OCI-LY7 (cell line): ENCODE measurements around the gene EIF5AL1. TPM values are rescaled to one million over a fixed set of nuclear protein-coding genes. Genes with fewer than 3 reads are reported as not detected.
A peak's percentile ranks its signal among the peaks of the same experiment; 100 is the strongest.
"Not testable (repeated sequence)": the region's sequence is repeated elsewhere in the genome, so short reads cannot be mapped to it uniquely, and the experiment has no call there.

ENCODE experiments used
- Bru-seq: library from RNA; stranded (reverse); fragments of 400-500 nt; gene quantifications from one replicate; lab custom pipeline; 2021; lab: Mats Ljungman, UMichigan
- BruChase-seq, 2 experiments: library from RNA; stranded (reverse); fragments of 400-500 nt; gene quantifications; one replicate each; lab custom pipeline; 2021; lab: Mats Ljungman, UMichigan
- BruUV-seq: library from RNA; stranded (reverse); fragments of 400-500 nt; replicated peaks from 2 replicates; lab custom pipeline; 2021; lab: Mats Ljungman, UMichigan
- CTCF ChIA-PET: fragments of 300-600 bp; sonication (Branson Sonifier 250); formaldehyde crosslinking; loops from one replicate; lab custom pipeline; 2022; ENCODE audit warnings: antibody characterized with exemption; ENCODE audit not compliant: unreplicated experiment; lab: Charles Lee
- POLR2A ChIA-PET: fragments of 300-600 bp; sonication (Branson Sonifier 250); formaldehyde crosslinking; loops from one replicate; lab custom pipeline; 2022; ENCODE audit warnings: antibody characterized with exemption; lab: Charles Lee
- DNase-seq: peaks from one replicate; pipeline ENCODE4 v3.0.0-alpha.2; 2015; ENCODE audit warnings: low spot score
- H2AFZ ChIP-seq: fragments of 200-600 bp; sonication (generic), shearing (Covaris generic); 2 replicates; pipeline ENCODE4 v1.6.1; 2014; ENCODE audit warnings: mild to moderate bottlenecking, antibody characterized with exemption, low read length, moderate library complexity
- H3K27ac ChIP-seq: fragments of 200-600 bp; sonication (generic); 2 replicates; pipeline ENCODE4 v1.5.1; 2014; ENCODE audit warnings: mixed run types, low read depth, mild to moderate bottlenecking, moderate library complexity, low read length, inconsistent platforms; ENCODE audit not compliant: poor library complexity, severe bottlenecking
- H3K36me3 ChIP-seq: fragments of 200-600 bp; sonication (generic); 2 replicates; pipeline ENCODE4 v1.6.1; 2014; ENCODE audit warnings: mild to moderate bottlenecking, antibody characterized with exemption, low read length, moderate library complexity, mixed read lengths; ENCODE audit not compliant: insufficient read depth
- H3K4me1 ChIP-seq: fragments of 200-600 bp; sonication (generic); 2 replicates; pipeline ENCODE4 v1.5.1; 2014; ENCODE audit warnings: mild to moderate bottlenecking, low read length; ENCODE audit not compliant: insufficient read depth, poor library complexity, severe bottlenecking
- H3K4me2 ChIP-seq: fragments of 200-600 bp; sonication (generic); 2 replicates; pipeline ENCODE4 v1.6.1; 2014; ENCODE audit warnings: mild to moderate bottlenecking, low read length
- H3K4me3 ChIP-seq: fragments of 200-600 bp; sonication (generic); 2 replicates; pipeline ENCODE4 v1.5.1; 2014; ENCODE audit warnings: mild to moderate bottlenecking, low read depth, low read length; ENCODE audit not compliant: poor library complexity, severe bottlenecking
- H3K79me2 ChIP-seq: fragments of 200-600 bp; sonication (generic); 2 replicates; pipeline ENCODE4 v1.6.1; 2016; ENCODE audit warnings: low read depth, mild to moderate bottlenecking, low read length, moderate library complexity, mixed read lengths; ENCODE audit not compliant: insufficient read depth
- H3K9me2 ChIP-seq: fragments of 200-600 bp; sonication (generic); 2 replicates; pipeline ENCODE4 v1.6.1; 2016; ENCODE audit warnings: mild to moderate bottlenecking, low read length, mixed read lengths; ENCODE audit not compliant: insufficient read depth
- H3K9me3 ChIP-seq: fragments of 200-600 bp; sonication (generic); 2 replicates; pipeline ENCODE4 v1.6.1; 2014; ENCODE audit warnings: mild to moderate bottlenecking, mixed run types, low read length, mixed read lengths
- H4K20me1 ChIP-seq: fragments of 200-600 bp; sonication (generic); 2 replicates; pipeline ENCODE4 v1.6.1; 2014; ENCODE audit warnings: mild to moderate bottlenecking, antibody characterized with exemption, low read length, moderate library complexity, mixed read lengths; ENCODE audit not compliant: insufficient read depth
- CTCF ChIP-seq: fragments of 200-600 bp; sonication (generic); conservative IDR thresholded peaks from 2 replicates; pipeline ENCODE4 v1.5.1; 2014; ENCODE audit warnings: mild to moderate bottlenecking, antibody characterized with exemption, low read length, moderate library complexity, mixed read lengths
- EZH2phosphoT487 ChIP-seq: fragments of 200-600 bp; sonication (generic); IDR thresholded peaks from 2 replicates; pipeline ENCODE4 v1.6.1; 2018; ENCODE audit warnings: low read depth, borderline replicate concordance, mild to moderate bottlenecking, mixed run types, antibody characterized with exemption, low read length, moderate library complexity, mixed read lengths
- intact Hi-C: fragments of 100-400 bp; cut with micrococcal nuclease; formaldehyde crosslinking; loops from one replicate; pipeline ENCODE4 v1.10.0; 2022; ENCODE audit not compliant: unreplicated experiment
- long read RNA-seq: library from polyadenylated mRNA; stranded (forward); transcript quantifications from one replicate; pipeline ENCODE4 v2.0.0, GENCODE V29; 2022
- total RNA-seq, 2 experiments: library from RNA; depleted of rRNA in 1 of 2; stranded (reverse); fragments of >200 nt in 1 of 2; shearing (Covaris generic) in 1 of 2; gene quantifications; 2 replicates each; pipeline ENCODE4 v1.2.3, GENCODE V29; 2014 to 2022

Gene EIF5AL1
- total RNA-seq (2014; rRNA removed; shearing (Covaris generic)), result 0.38 and 0.39 TPM in 2 replicates
- total RNA-seq (2022), result 1.5 and 1.8 TPM in 2 replicates
- percentile 19 among the genes with signal in this experiment for Bru-seq, nascent RNA
- BruChase-seq, experiment 1, labeled RNA remaining after a 6-hour chase, result percentile 33 among the genes with signal in this experiment
- percentile 27 among the genes with signal in this experiment for BruChase-seq, experiment 2, labeled RNA remaining after a 2-hour chase
- long read RNA-seq, partial matches to known transcripts, result 0 of 1 reads
- long read RNA-seq, other reads (novel, unspliced or antisense), result 0 of 1 reads

GRCh38 chr10:79511891-79512583 is at the start of gene EIF5AL1:
EIF5AL1 (plus strand) TSS chr10:79512533; CDS start chr10:79512650, 117 bp downstream.
- not testable (repeated sequence) for BruUV-seq

GRCh38 chr10:79463578-79464496 is 48.5 kb upstream of the EIF5AL1 start:
- Histone ChIP-seq H3K4me2 (no peak overlapping the region), H4K20me1 (no peaks in the 10 kb centered on the region), H3K36me3 (no peaks in the 10 kb centered on the region), H3K27ac (no peak overlapping the region), H3K4me1 (no peaks in the 10 kb centered on the region), H3K4me3 (no peak overlapping the region), H2AFZ (no peak overlapping the region), H3K9me2 (no peaks in the 10 kb centered on the region), H3K79me2 (no peaks in the 10 kb centered on the region), H3K9me3 (no peaks in the 10 kb centered on the region)
- no peak for DNase-seq
- BruUV-seq, result no TSS peak
- CTCF ChIA-PET, result no interaction called here
- intact Hi-C loops, result no loop called here
- TF ChIP-seq EZH2phosphoT487, result no peak
- TF ChIP-seq CTCF, result no peak
- POLR2A ChIA-PET, result no interaction called here

More at GRCh38 chr10:79511891-79512583, at the start of gene EIF5AL1:
- H2AFZ ChIP-seq, H3K27ac ChIP-seq, CTCF ChIA-PET, H3K36me3 ChIP-seq, H3K79me2 ChIP-seq, H3K4me2 ChIP-seq, H3K9me2 ChIP-seq, H4K20me1 ChIP-seq, H3K4me3 ChIP-seq, POLR2A ChIA-PET, H3K4me1 ChIP-seq, H3K9me3 ChIP-seq, DNase-seq, intact Hi-C loops: not testable (repeated sequence)

- POLR2A ChIA-PET, result no interaction called here
- Histone ChIP-seq H4K20me1 (no peaks in the 10 kb centered on the region), H3K79me2 (no peaks in the 10 kb centered on the region), H3K4me2 (no peak overlapping the region), H3K4me3 (no peak overlapping the region), H3K4me1 (no peaks in the 10 kb centered on the region), H2AFZ (no peak overlapping the region), H3K9me2 (no peaks in the 10 kb centered on the region), H3K9me3 (no peaks in the 10 kb centered on the region), H3K27ac (no peak overlapping the region), H3K36me3 (no peaks in the 10 kb centered on the region)
- intact Hi-C loops, result no loop called here
- DNase-seq, result no peak
- TF ChIP-seq EZH2phosphoT487 (no peak), CTCF (no peak)
- CTCF ChIA-PET, result no interaction called here
- no TSS peak for BruUV-seq
Measured at GRCh38 chr10:79465341-79465740, 47.0 kb upstream of the EIF5AL1 start.
